Activated CD4-positive, alpha-beta T cell treated with anti-CD3 and anti-CD28 coated beads for 36 hours (primary cell): ENCODE measurements around the gene NKD1. TPM values are rescaled to one million over a fixed set of nuclear protein-coding genes. Genes with fewer than 3 reads are reported as not detected.

Experiments used
- total RNA-seq, 2 experiments: library from RNA; stranded (reverse); gene quantifications; one replicate each; pipeline ENCODE4 v1.2.3, GENCODE V29; 2021

The NKD1 gene
- total RNA-seq, 2 experiments from 2014 or later, result 1.8 to 3.1 TPM

Other genes with a start within 250 kb of the NKD1 start
- gene BRD7, start 179.4 kb upstream of the NKD1 start, total RNA-seq, result 100 to 1,000 TPM in 1 of 2 experiments, 10 to 100 TPM in 1; 87.7 to 104 TPM
- gene SNX20, start 132.9 kb downstream of the NKD1 start, total RNA-seq, result 10 to 100 TPM; 43.3 to 48.9 TPM
- 1 to 10 TPM; 6.6 to 9.3 TPM for gene NOD2, start 145.2 kb downstream of the NKD1 start, total RNA-seq
- gene CYLD, start 193.7 kb downstream of the NKD1 start, total RNA-seq, result 10 to 100 TPM; 72.4 to 92.8 TPM